Neural cell (in vitro differentiated cells): ENCODE measurements around the gene ACIN1. TPM values are rescaled to one million over a fixed set of nuclear protein-coding genes. Genes with fewer than 3 reads are reported as not detected.

Source experiments
- H2AFZ ChIP-seq: fragments of 200-600, 300-800 bp; sonication (generic), shearing (Covaris generic); 2 replicates; pipeline ENCODE4 v1.6.0; 2014; ENCODE audit warnings: low read depth, mild to moderate bottlenecking, antibody characterized with exemption, low read length, moderate library complexity
- H3F3A ChIP-seq: fragments of 200-600 bp; shearing (Covaris generic); 2 replicates; pipeline ENCODE4 v1.6.1; 2016; ENCODE audit warnings: mild to moderate bottlenecking, moderate library complexity, mixed read lengths, antibody characterized with exemption, low read length; ENCODE audit not compliant: insufficient read depth, poor library complexity, severe bottlenecking
- H3K27ac ChIP-seq: fragments of 200-600, 300-800 bp; sonication (generic), shearing (Covaris generic); 2 replicates; pipeline ENCODE4 v1.5.1; 2014; ENCODE audit warnings: mild to moderate bottlenecking, low read length, moderate library complexity
- H3K27me3 ChIP-seq: fragments of 300-800, 200-600 bp; sonication (generic), shearing (Covaris generic); 2 replicates; pipeline ENCODE4 v1.6.0; 2014; ENCODE audit warnings: mild to moderate bottlenecking, low read depth, low read length, moderate library complexity; ENCODE audit not compliant: insufficient read depth
- H3K36me3 ChIP-seq: fragments of 300-800, 200-600 bp; sonication (generic), shearing (Covaris generic); 2 replicates; pipeline ENCODE4 v1.5.1; 2014; ENCODE audit warnings: mild to moderate bottlenecking, antibody characterized with exemption, low read length, moderate library complexity; ENCODE audit not compliant: insufficient read depth
- H3K4me2 ChIP-seq: fragments of 300-800, 200-600 bp; sonication (generic), shearing (Covaris generic); 2 replicates; pipeline ENCODE4 v1.6.0; 2014; ENCODE audit warnings: mild to moderate bottlenecking, low read length
- H3K4me3 ChIP-seq: fragments of 300-800, 200-600 bp; sonication (generic), shearing (Covaris generic); 2 replicates; pipeline ENCODE4 v1.5.1; 2014; ENCODE audit warnings: mild to moderate bottlenecking, low read length, moderate library complexity
- H3K79me2 ChIP-seq: fragments of 200-600 bp; shearing (Covaris generic); replicated peaks from 2 replicates; pipeline ENCODE4 v1.6.0; 2014; ENCODE audit warnings: mild to moderate bottlenecking, low read length, moderate library complexity; ENCODE audit not compliant: insufficient read depth
- H3K9ac ChIP-seq: fragments of 300-800, 200-600 bp; sonication (generic), shearing (Covaris generic); 2 replicates; pipeline ENCODE4 v1.6.1; 2016; ENCODE audit warnings: mild to moderate bottlenecking, low read length, mixed read lengths
- H3K9me2 ChIP-seq: fragments of 200-600 bp; shearing (Covaris generic); 2 replicates; pipeline ENCODE4 v1.6.1; 2016; ENCODE audit warnings: mild to moderate bottlenecking, low read length, mixed read lengths; ENCODE audit not compliant: insufficient read depth
- H3K9me3 ChIP-seq: fragments of 200-600, 300-800 bp; sonication (generic), shearing (Covaris generic); 2 replicates; pipeline ENCODE4 v1.6.1; 2016; ENCODE audit warnings: mild to moderate bottlenecking, mixed run types, low read length, moderate library complexity, mixed read lengths
- H4K20me1 ChIP-seq: fragments of 200-600 bp; shearing (Covaris generic); 2 replicates; pipeline ENCODE4 v1.6.1; 2016; ENCODE audit warnings: mild to moderate bottlenecking, mixed run types; ENCODE audit not compliant: insufficient read depth
- EP300 ChIP-seq: fragments of 450-650 bp; conservative IDR thresholded peaks from 2 replicates; pipeline ENCODE4 v1.6.1; 2014; ENCODE audit warnings: antibody characterized with exemption, mild to moderate bottlenecking, moderate library complexity; ENCODE audit not compliant: poor library complexity, severe bottlenecking
- EZH2 ChIP-seq: fragments of 200-600, 300-800 bp; shearing (Covaris generic), sonication (generic); IDR thresholded peaks from 2 replicates; pipeline ENCODE4 v1.6.1; 2014; ENCODE audit warnings: antibody characterized with exemption, low read length, borderline replicate concordance, mild to moderate bottlenecking; ENCODE audit not compliant: insufficient read depth, poor library complexity, severe bottlenecking
- MXI1 ChIP-seq: fragments of 450-650 bp; conservative IDR thresholded peaks from 2 replicates; pipeline ENCODE4 v1.6.1; 2014; ENCODE audit warnings: antibody characterized with exemption, mild to moderate bottlenecking; ENCODE audit not compliant: poor library complexity, severe bottlenecking
- POLR2AphosphoS5 ChIP-seq: IDR thresholded peaks from 2 replicates; pipeline ENCODE4 v1.6.1; 2012
- RAD21 ChIP-seq: fragments of 450-650 bp; conservative IDR thresholded peaks from 2 replicates; pipeline ENCODE4 v1.6.1; 2014; ENCODE audit warnings: antibody characterized with exemption, mild to moderate bottlenecking, moderate library complexity
- REST ChIP-seq: IDR thresholded peaks from 2 replicates; pipeline ENCODE4 v1.6.1; 2012; ENCODE audit warnings: borderline replicate concordance
- SMC3 ChIP-seq: fragments of 450-650 bp; conservative IDR thresholded peaks from 2 replicates; pipeline ENCODE4 v1.6.1; 2014; ENCODE audit warnings: antibody characterized with exemption, mild to moderate bottlenecking, moderate library complexity; ENCODE audit not compliant: poor library complexity
- TAF1 ChIP-seq: IDR thresholded peaks from 2 replicates; pipeline ENCODE4 v1.6.1; 2012; ENCODE audit warnings: low read depth
- polyA plus RNA-seq: library from polyadenylated mRNA; depleted of rRNA; stranded (reverse); fragments of >200 nt; gene quantifications from 2 replicates; pipeline ENCODE4 v1.2.3, GENCODE V29; 2014
- TF ChIP-seq, protein P1 (sequence below): fragments of 450-650 bp; IDR thresholded peaks from 2 replicates; pipeline ENCODE4 v1.5.1; 2014; ENCODE audit warnings: antibody characterized with exemption, mild to moderate bottlenecking, moderate library complexity; ENCODE audit not compliant: poor library complexity, severe bottlenecking

Gene ACIN1
- polyA plus RNA-seq, 1 donor from 2014 or later, result 143 TPM

DNA sequence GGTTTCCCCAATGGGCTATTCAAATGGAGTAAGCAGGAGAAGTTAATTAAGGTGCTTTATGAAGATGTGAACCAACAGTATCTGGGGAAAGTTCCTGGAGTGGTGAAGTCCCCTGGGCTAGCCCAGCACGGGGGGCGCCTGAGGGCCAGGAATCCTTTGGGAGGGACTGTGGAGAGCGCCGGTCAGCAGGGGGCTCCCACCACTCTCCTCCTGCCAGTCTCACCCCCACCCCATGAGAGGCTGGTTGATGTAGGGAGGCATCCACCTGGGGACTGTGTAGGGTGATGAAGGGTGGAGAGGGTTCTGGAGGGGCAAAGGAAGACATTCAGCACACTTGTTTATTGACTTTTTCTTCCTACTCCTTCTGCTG is 19.7 kb upstream of the ACIN1 start:
- Histone ChIP-seq H3K27me3 (no peaks in the 10 kb centered on the region), H3K9me2 (no peaks in the 10 kb centered on the region), H3K79me2 (no peaks in the 10 kb centered on the region), H3K4me2 (no peak overlapping the region), H3K9me3 (no peaks in the 10 kb centered on the region), H3F3A (no peaks in the 10 kb centered on the region), H3K36me3 (no peaks in the 10 kb centered on the region), H3K4me3 (no peak overlapping the region), H3K9ac (no peak overlapping the region), H3K27ac (no peak overlapping the region), H4K20me1 (no peaks in the 10 kb centered on the region), H2AFZ (no peak overlapping the region)
- TF ChIP-seq MXI1 (no peak), REST (no peak), TAF1 (no peak), EP300 (no peak), RAD21 (no peak), POLR2AphosphoS5 (no peak), SMC3 (no peak), EZH2 (no peak)
- TF ChIP-seq, protein P1, sequence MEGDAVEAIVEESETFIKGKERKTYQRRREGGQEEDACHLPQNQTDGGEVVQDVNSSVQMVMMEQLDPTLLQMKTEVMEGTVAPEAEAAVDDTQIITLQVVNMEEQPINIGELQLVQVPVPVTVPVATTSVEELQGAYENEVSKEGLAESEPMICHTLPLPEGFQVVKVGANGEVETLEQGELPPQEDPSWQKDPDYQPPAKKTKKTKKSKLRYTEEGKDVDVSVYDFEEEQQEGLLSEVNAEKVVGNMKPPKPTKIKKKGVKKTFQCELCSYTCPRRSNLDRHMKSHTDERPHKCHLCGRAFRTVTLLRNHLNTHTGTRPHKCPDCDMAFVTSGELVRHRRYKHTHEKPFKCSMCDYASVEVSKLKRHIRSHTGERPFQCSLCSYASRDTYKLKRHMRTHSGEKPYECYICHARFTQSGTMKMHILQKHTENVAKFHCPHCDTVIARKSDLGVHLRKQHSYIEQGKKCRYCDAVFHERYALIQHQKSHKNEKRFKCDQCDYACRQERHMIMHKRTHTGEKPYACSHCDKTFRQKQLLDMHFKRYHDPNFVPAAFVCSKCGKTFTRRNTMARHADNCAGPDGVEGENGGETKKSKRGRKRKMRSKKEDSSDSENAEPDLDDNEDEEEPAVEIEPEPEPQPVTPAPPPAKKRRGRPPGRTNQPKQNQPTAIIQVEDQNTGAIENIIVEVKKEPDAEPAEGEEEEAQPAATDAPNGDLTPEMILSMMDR, result no peak

DNA sequence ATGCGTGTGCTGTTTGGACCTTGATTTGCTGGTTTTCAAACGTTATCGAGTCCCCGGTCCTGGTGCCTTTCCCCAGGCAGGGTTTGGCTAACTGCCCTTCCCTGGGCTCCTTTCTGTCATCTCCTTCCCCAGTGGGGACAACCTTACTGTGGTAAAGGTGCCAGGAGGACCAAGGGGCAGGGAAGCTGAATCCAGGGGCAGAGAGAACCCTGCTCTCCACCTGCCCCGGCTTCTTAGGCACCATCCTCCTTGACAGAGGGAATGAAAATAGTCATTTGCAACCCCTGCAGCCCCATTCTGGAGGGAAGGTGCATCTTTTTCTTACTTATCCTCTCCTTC is 19.2 kb upstream of the ACIN1 start:
- no peak overlapping the region for H2AFZ ChIP-seq
- no peak overlapping the region for H3K27ac ChIP-seq
- no peak overlapping the region for H3K4me2 ChIP-seq
- H3K9me2 ChIP-seq, result no peaks in the 10 kb centered on the region
- H3K4me3 ChIP-seq, result no peak overlapping the region
- H3F3A ChIP-seq, result no peaks in the 10 kb centered on the region
- H3K79me2 ChIP-seq, result no peaks in the 10 kb centered on the region
- no peaks in the 10 kb centered on the region for H4K20me1 ChIP-seq
- no peak overlapping the region for H3K9ac ChIP-seq
- no peaks in the 10 kb centered on the region for H3K36me3 ChIP-seq
- H3K9me3 ChIP-seq, result no peaks in the 10 kb centered on the region
- H3K27me3 ChIP-seq, result no peaks in the 10 kb centered on the region
- TF ChIP-seq RAD21 (no peak), EP300 (no peak), MXI1 (no peak), EZH2 (no peak), POLR2AphosphoS5 (no peak), REST (no peak), SMC3 (no peak), TAF1 (no peak)
- TF ChIP-seq, protein P1, result no peak
